K562 (cell line): ENCODE results near the gene CSTPP1. TPM values are rescaled to one million over a fixed set of nuclear protein-coding genes. Genes with fewer than 3 reads are reported as not detected.

Experiments used
- BACH1 ChIP-seq: fragments of 200-800 bp; sonication (Bioruptor generic); IDR thresholded peaks from 2 replicates; pipeline ENCODE4 v1.6.1; 2016; ENCODE audit warnings: missing genetic modification characterization, missing compliant biosample characterization
- BCL6 ChIP-seq: fragments of 250-450 bp; sonication (Bioruptor Pico); IDR thresholded peaks from 2 replicates; pipeline ENCODE4 v1.4.0; 2020
- BRCA1 ChIP-seq, 2 experiments: fragments of 450-650 bp in 1 of 2; sonication (generic) in 1 of 2; formaldehyde crosslinking in 1 of 2; IDR thresholded peaks; 2 replicates each; pipeline versions ENCODE4 v1.5.0 to v1.6.1; 2017 to 2020; ENCODE audit warnings: mild to moderate bottlenecking in 1 of 2, missing genetic modification reagents in 1 of 2
- BRD4 ChIP-seq: fragments of 200-600 bp; sonication (generic); IDR thresholded peaks from 2 replicates; pipeline ENCODE4 v1.6.1; 2017; ENCODE audit warnings: inconsistent platforms
- CBFA2T3 ChIP-seq: fragments of 450-650 bp; IDR thresholded peaks from 2 replicates; pipeline ENCODE4 v1.6.1; 2017
- CSDE1 ChIP-seq, 2 experiments: fragments of 450-650 bp; IDR thresholded peaks; 2 replicates each; pipeline ENCODE4 v1.6.1; 2016; ENCODE audit warnings: mild to moderate bottlenecking in 1 of 2
- CXXC5 ChIP-seq: fragments of 250-450 bp; sonication (Bioruptor Pico); IDR thresholded peaks from 2 replicates; pipeline ENCODE4 v1.8.0; 2022; ENCODE audit warnings: inconsistent platforms, mild to moderate bottlenecking, moderate library complexity
- FOSL1 ChIP-seq: fragments of 200-800 bp; sonication (Bioruptor generic); conservative IDR thresholded peaks from 2 replicates; pipeline ENCODE4 v1.6.1; 2016; ENCODE audit warnings: missing genetic modification characterization, missing compliant biosample characterization
- FOXA1 ChIP-seq: fragments of 450-650 bp; IDR thresholded peaks from 2 replicates; pipeline ENCODE4 v1.6.1; 2016; ENCODE audit warnings: mild to moderate bottlenecking, borderline replicate concordance
- GATA2 ChIP-seq: sonication (generic); formaldehyde crosslinking; IDR thresholded peaks from 2 replicates; pipeline ENCODE4 v1.4.0; 2020; ENCODE audit warnings: mild to moderate bottlenecking, missing genetic modification reagents
- HOMEZ ChIP-seq: fragments of 250-450 bp; sonication (Bioruptor Pico); IDR thresholded peaks from 2 replicates; pipeline ENCODE4 v1.4.0; 2020; ENCODE audit warnings: mild to moderate bottlenecking, moderate library complexity
- MEIS2 ChIP-seq: fragments of 450-650 bp; IDR thresholded peaks from 2 replicates; pipeline ENCODE4 v1.6.1; 2014; ENCODE audit warnings: mild to moderate bottlenecking; ENCODE audit not compliant: partially characterized antibody
- NCOA1 ChIP-seq: fragments of 450-650 bp; IDR thresholded peaks from 2 replicates; pipeline ENCODE4 v1.6.1; 2016; ENCODE audit warnings: low read depth
- NCOR1 ChIP-seq: fragments of 450-650 bp; IDR thresholded peaks from 2 replicates; pipeline ENCODE4 v1.6.1; 2016; ENCODE audit warnings: mild to moderate bottlenecking, moderate library complexity
- PATZ1 ChIP-seq: fragments of 250-450 bp; sonication (Bioruptor Pico); IDR thresholded peaks from 2 replicates; pipeline ENCODE4 v1.5.0; 2020; ENCODE audit warnings: mild to moderate bottlenecking, borderline replicate concordance
- RCOR1 ChIP-seq, 2 experiments: IDR thresholded peaks; 2 replicates each; pipeline ENCODE4 v1.6.1; 2012; ENCODE audit warnings: low read depth in 2 of 2, low read length in 2 of 2, borderline replicate concordance in 1 of 2, improper control_type of control experiment in 1 of 2
- RUNX1 ChIP-seq: sonication (generic); IDR thresholded peaks from 2 replicates; pipeline ENCODE4 v1.6.1; 2016; ENCODE audit warnings: antibody characterized with exemption, low read depth
- SREBF1 ChIP-seq: fragments of 150-350 bp; IDR thresholded peaks from 2 replicates; pipeline ENCODE4 v1.6.1; 2014; ENCODE audit warnings: antibody characterized with exemption, low read depth, low read length, borderline replicate concordance
- U2AF2 ChIP-seq: fragments of 200-400 bp; formaldehyde crosslinking; optimal IDR thresholded peaks from 2 replicates; pipeline ENCODE3; 2017; ENCODE audit warnings: low read depth, mild to moderate bottlenecking, low read length
- ZNF146 ChIP-seq: IDR thresholded peaks from one replicate; pipeline ENCODE4 v1.6.1; 2018; ENCODE audit warnings: missing compliant biosample characterization; ENCODE audit not compliant: unreplicated experiment
- ZNF3 ChIP-seq: fragments of 250-450 bp; sonication (Bioruptor Pico); IDR thresholded peaks from 2 replicates; pipeline ENCODE4 v1.5.0; 2021; ENCODE audit warnings: mild to moderate bottlenecking, moderate library complexity
- ZNF445 ChIP-seq: fragments of 250-450 bp; sonication (Bioruptor Pico); IDR thresholded peaks from 2 replicates; pipeline ENCODE4 v1.4.0; 2020; ENCODE audit warnings: low read depth, mild to moderate bottlenecking, moderate library complexity
- ZNF717 ChIP-seq: fragments of 250-450 bp; sonication (Bioruptor Pico); IDR thresholded peaks from 2 replicates; pipeline ENCODE4 v1.5.0; 2021
- polyA plus RNA-seq, 8 experiments: library from polyadenylated mRNA; depleted of rRNA in 4 of 8; stranded (reverse) in 5 of 8; unstranded in 3 of 8; fragments of >200 nt; fragmentation: Nextera tagmentation in 2 of 8; fragmentation: Illumina TruSeq in 1 of 8; extraction: Ambion mirVana in 2 of 8; extraction: Trizol in 1 of 8; gene quantifications; 2 replicates each; pipeline versions ENCODE4 v1.2.1 to v1.2.3, GENCODE V29; 2011 to 2014; ENCODE audit warnings: inconsistent platforms in 1 of 8, missing spikeins in 1 of 8
- total RNA-seq, 7 experiments: library from RNA; depleted of rRNA in 6 of 7; stranded (reverse); fragments of >200 nt in 6 of 7; fragmentation: Illumina TruSeq in 2 of 7; extraction: Trizol in 2 of 7; gene quantifications; 2 replicates each; pipeline versions ENCODE4 v1.2.1 to v1.2.3, GENCODE V29; 2011 to 2021; ENCODE audit warnings: low replicate concordance in 1 of 7
- TF ChIP-seq, protein P1 (sequence below): fragments of 250-450 bp; sonication (Bioruptor Pico); IDR thresholded peaks from 2 replicates; pipeline ENCODE4 v1.5.0; 2021; ENCODE audit warnings: mild to moderate bottlenecking, moderate library complexity

CSTPP1 gene
- total and polyA plus RNA-seq, 9 of the 15 experiments (the other 6 are each of a cell fraction or from before 2014, with no cell fraction given) = 6.5 to 17.8 (median 9.2) TPM

GRCh38 chr11:47056261-47056915 is 119.8 kb downstream of the CSTPP1 start (continued):
- TF ChIP-seq, protein P1, sequence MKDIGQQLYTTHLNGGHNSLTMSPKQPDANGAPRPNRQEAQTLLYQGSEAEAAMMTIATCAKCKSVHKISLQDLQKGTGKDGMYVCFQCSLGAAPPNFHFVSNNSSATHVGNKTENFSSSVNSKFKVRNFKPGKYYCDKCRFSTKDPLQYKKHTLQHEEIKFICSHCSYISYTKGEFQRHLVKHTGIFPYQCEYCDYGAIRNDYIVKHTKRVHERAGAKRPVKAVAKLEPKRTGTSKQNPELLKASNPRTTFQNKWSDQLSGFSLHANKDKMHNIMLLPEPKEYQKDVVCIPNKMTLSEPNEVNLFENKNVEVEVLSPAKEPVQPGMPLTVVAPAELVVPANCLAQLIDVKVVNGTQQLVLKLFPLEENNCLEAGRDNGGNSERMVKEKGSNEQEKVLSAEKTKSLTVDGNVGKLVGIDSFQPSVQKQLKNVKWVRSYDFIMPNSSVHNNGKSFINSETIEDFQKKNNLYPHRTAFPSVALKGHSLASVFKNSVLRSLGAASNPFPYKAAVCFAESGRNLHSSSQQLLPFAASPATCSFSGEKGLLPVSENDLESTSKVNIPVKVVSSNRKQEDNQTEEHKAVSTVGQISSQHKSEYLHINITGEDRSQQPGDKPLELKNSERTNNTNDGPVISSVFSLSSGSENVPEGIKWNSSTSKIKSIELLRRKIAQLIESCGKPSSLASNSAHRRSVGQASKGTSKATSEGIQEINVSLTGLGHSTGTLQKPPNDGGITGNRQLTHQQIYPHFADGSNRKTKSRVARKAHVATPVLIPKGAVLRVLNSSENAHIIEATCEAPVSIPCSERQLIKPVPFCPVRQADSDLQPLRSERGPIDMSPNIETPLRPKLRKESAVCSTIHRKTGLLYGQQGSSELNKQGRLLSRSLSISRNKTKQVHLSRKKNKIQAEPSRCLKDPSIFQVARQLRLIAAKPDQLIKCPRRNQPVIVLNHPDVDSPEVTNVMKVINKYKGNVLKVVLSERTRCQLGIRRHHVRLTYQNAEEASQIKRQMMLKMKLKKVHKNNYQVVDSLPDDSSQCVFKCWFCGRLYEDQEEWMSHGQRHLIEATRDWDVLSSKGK = no peak
- TF ChIP-seq HOMEZ (no peak), CXXC5 (CRISPR knock-in tag) (peak; percentile 73), U2AF2 (no peak), ZNF717 (CRISPR knock-in tag) (no peak), ZNF146 (no peak), BCL6 (peak; percentile 27; the same call in 1 of the 2 replicates), RUNX1 (no peak), BRD4 (no peak), GATA2 (peak; percentile 39; the same call in 1 of the 2 replicates), SREBF1 (no peak), PATZ1 (no peak), ZNF3 (CRISPR knock-in tag) (no peak), FOXA1 (no peak), RCOR1 (IDR thresholded peaks at IDR 0.05; ENCODE audit: borderline replicate concordance in 1 of 2, low read depth in 2 of 2, low read length in 2 of 2) (peak; percentile 72 to 92), BACH1 (tag) (peak; percentile 29; the same call in 1 of the 2 replicates), FOSL1 (peak; percentile 100), BRCA1 (IDR thresholded peaks at IDR 0.05) (no peak), BRCA1 (CRISPR knock-in tag; IDR thresholded peaks at IDR 0.05) (no peak), CSDE1 (IDR thresholded peaks at IDR 0.05) (no peak), NCOR1 (peak; percentile 95), MEIS2 (peak; percentile 32), NCOA1 (peak; percentile 69), CBFA2T3 (peak; percentile 99), ZNF445 (CRISPR knock-in tag) (peak; percentile 73; the same call in 1 of the 2 replicates)
